H1 (cell line): ENCODE measurements around the gene PITPNM1. TPM values are rescaled to one million over a fixed set of nuclear protein-coding genes. Genes with fewer than 3 reads are reported as not detected.

Experiments used
- EGR1 ChIP-seq: IDR thresholded peaks from 2 replicates; pipeline ENCODE4 v1.6.1; 2011; ENCODE audit warnings: low read depth, low read length, borderline replicate concordance
- EP300 ChIP-seq, 2 experiments: IDR thresholded peaks; 1 replicate in 1 of 2; 2 replicates in 1 of 2; pipeline ENCODE4 v1.6.1; 2011 to 2012; ENCODE audit warnings: low read depth in 2 of 2, low read length in 2 of 2, mild to moderate bottlenecking in 2 of 2, borderline replicate concordance in 1 of 2, inconsistent platforms in 1 of 2, moderate library complexity in 1 of 2
- GABPA ChIP-seq: IDR thresholded peaks from 2 replicates; pipeline ENCODE4 v1.6.1; 2011; ENCODE audit warnings: mild to moderate bottlenecking, low read length, moderate library complexity, borderline replicate concordance; ENCODE audit not compliant: insufficient read depth
- GTF2F1 ChIP-seq: IDR thresholded peaks from 2 replicates; pipeline ENCODE4 v1.6.1; 2012; ENCODE audit warnings: low read depth, low read length, improper control_type of control experiment, borderline replicate concordance
- POLR2A ChIP-seq, 2 experiments: IDR thresholded peaks; 1 replicate in 1 of 2; 2 replicates in 1 of 2; pipeline ENCODE4 v1.6.1; 2011; ENCODE audit warnings: low read depth in 2 of 2, low read length in 2 of 2, mild to moderate bottlenecking in 2 of 2; ENCODE audit errors: control extremely low read depth in 1 of 2
- POU5F1 ChIP-seq: IDR thresholded peaks from 2 replicates; pipeline ENCODE4 v1.6.1; 2011; ENCODE audit warnings: low read depth, mild to moderate bottlenecking, low read length, moderate library complexity
- RFX5 ChIP-seq: IDR thresholded peaks from 2 replicates; pipeline ENCODE4 v1.6.1; 2011; ENCODE audit warnings: low read depth, low read length, improper control_type of control experiment, borderline replicate concordance
- RNF2 ChIP-seq: fragments of 200-900, 300-1000 bp; sonication (generic); IDR thresholded peaks from 2 replicates; pipeline ENCODE4 v1.7.1; 2016; ENCODE audit warnings: borderline replicate concordance, low read depth, mild to moderate bottlenecking, antibody characterized with exemption, low read length; ENCODE audit not compliant: poor library complexity, severe bottlenecking; ENCODE audit errors: missing control alignments
- SAP30 ChIP-seq: fragments of 300-600 bp; sonication (generic); IDR thresholded peaks from 2 replicates; pipeline ENCODE4 v1.7.1; 2012; ENCODE audit warnings: low read length, moderate library complexity, mild to moderate bottlenecking, inconsistent platforms; ENCODE audit not compliant: insufficient read depth, insufficient replicate concordance
- SIRT6 ChIP-seq: IDR thresholded peaks from one replicate; pipeline ENCODE4 v1.7.1; 2012; ENCODE audit warnings: low read length, inconsistent platforms
- SP1 ChIP-seq: IDR thresholded peaks from 2 replicates; pipeline ENCODE4 v1.6.1; 2011; ENCODE audit warnings: low read depth, low read length
- SP2 ChIP-seq: IDR thresholded peaks from 2 replicates; pipeline ENCODE4 v1.6.1; 2012; ENCODE audit warnings: mild to moderate bottlenecking, low read length, inconsistent platforms
- SP4 ChIP-seq: IDR thresholded peaks from 2 replicates; pipeline ENCODE4 v1.6.1; 2012; ENCODE audit warnings: low read length, inconsistent platforms
- USF2 ChIP-seq: IDR thresholded peaks from 2 replicates; pipeline ENCODE4 v1.6.1; 2011; ENCODE audit warnings: low read length, improper control_type of control experiment
- polyA plus RNA-seq, 7 experiments: library from polyadenylated mRNA; depleted of rRNA in 3 of 7; stranded (reverse) in 5 of 7; unstranded in 2 of 7; fragments of >200 nt in 5 of 7; fragments of 200-250 nt in 2 of 7; gene quantifications; 1 replicate in 5 of 7; 2 replicates in 1 of 7; 4 replicates in 1 of 7; pipeline versions ENCODE4 v1.2.1 to v1.2.3, GENCODE V29; 2011 to 2013; ENCODE audit warnings: missing spikeins in 2 of 7, mixed read lengths in 2 of 7
- total RNA-seq: library from RNA; stranded (reverse); fragmentation: NEBNext Ultra II Directional; extraction: Animal tissue kit (Norgen Biotek cat#: 25700); gene quantifications from 2 replicates; pipeline ENCODE4 v1.2.1, GENCODE V29; 2021

PITPNM1 gene
- total and polyA plus RNA-seq, 2 of the 8 experiments (the other 6 are each of a cell fraction or from before 2014, with no cell fraction given): 27.2 to 52.7 TPM

GRCh38 chr11:67464411-67465188 lies 40.6 kb downstream of the PITPNM1 start (continued):
- no peak for TF ChIP-seq RFX5
- TF ChIP-seq RNF2: no peak
- TF ChIP-seq POLR2A (IDR thresholded peaks at IDR 0.05; ENCODE audit: control extremely low read depth in 1 of 2, low read depth in 2 of 2, low read length in 2 of 2): peak in 1 of 2 experiments; percentile 83; a peak in 2 of 3 replicates
- TF ChIP-seq USF2: peak; percentile 81
- no peak for TF ChIP-seq SP1
- no peak for TF ChIP-seq SAP30
- no peak for TF ChIP-seq SP2
- no peak for TF ChIP-seq POU5F1
- TF ChIP-seq EP300 (IDR thresholded peaks at IDR 0.05; ENCODE audit: borderline replicate concordance in 1 of 2, low read depth in 2 of 2, low read length in 2 of 2): no peak
- TF ChIP-seq GABPA: no peak
- no peak for TF ChIP-seq GTF2F1
- peak; percentile 51; the same call in 1 of the 2 replicates for TF ChIP-seq EGR1
- TF ChIP-seq SIRT6: no peak
- no peak for TF ChIP-seq SP4
